Gastrocnemius medialis (tissue), 4 donors: Measurements from ENCODE around the gene UCP3. TPM values are rescaled to one million over a fixed set of nuclear protein-coding genes. Genes with fewer than 3 reads are reported as not detected.

ENCODE experiments used
- ATAC-seq, 2 donors: fragments of 150-250 bp; one replicate each; pipeline ENCODE4 v1.9.1; 2016
- DNase-seq, 2 donors: peaks; one replicate each; pipeline ENCODE4 v3.0.0-alpha.2; 2019
- H3K27ac ChIP-seq, 4 donors: fragments of 200-600 bp; sonication (generic); 1 replicate in 1 of 4; 2 replicates in 3 of 4; pipeline ENCODE4 v1.5.1; 2016 to 2018; ENCODE audit warnings: mild to moderate bottlenecking in 2 of 4, moderate library complexity in 1 of 4
- H3K27me3 ChIP-seq, 3 donors: fragments of 200-600 bp; sonication (generic) in 2 of 3; 1 replicate in 1 of 3; 2 replicates in 2 of 3; pipeline versions ENCODE4 v1.5.1 to v1.6.0; 2016 to 2019; ENCODE audit warnings: mild to moderate bottlenecking in 1 of 3, moderate library complexity in 1 of 3
- H3K36me3 ChIP-seq, 2 donors: fragments of 200-600 bp; sonication (generic) in 1 of 2; one replicate each; pipeline ENCODE4 v1.5.1; 2017 to 2018
- H3K4me1 ChIP-seq, 2 donors: fragments of 200-600 bp; sonication (generic) in 1 of 2; one replicate each; pipeline ENCODE4 v1.5.1; 2016 to 2017; ENCODE audit warnings: mild to moderate bottlenecking in 2 of 2
- H3K4me3 ChIP-seq, 4 donors: fragments of 200-600 bp; sonication (generic) in 3 of 4; 1 replicate in 1 of 4; 2 replicates in 3 of 4; pipeline ENCODE4 v1.5.1; 2016 to 2019; ENCODE audit warnings: mild to moderate bottlenecking in 2 of 4
- H3K9me3 ChIP-seq, 3 donors: fragments of 200-600 bp; sonication (generic) in 2 of 3; 1 replicate in 1 of 3; 2 replicates in 2 of 3; pipeline ENCODE4 v1.5.1; 2016 to 2019
- CTCF ChIP-seq, 5 experiments: fragments of 450-650 bp in 3 of 5; fragments of 200-600 bp in 2 of 5; sonication (generic) in 2 of 5; IDR thresholded peaks in 4 of 5; conservative IDR thresholded peaks in 1 of 5; 1 replicate in 4 of 5; 2 replicates in 1 of 5; pipeline ENCODE4 v1.5.1; 2016 to 2019; ENCODE audit warnings: antibody characterized with exemption in 5 of 5, mild to moderate bottlenecking in 3 of 5, moderate library complexity in 3 of 5
- POLR2A ChIP-seq, 2 donors: fragments of 450-650 bp; IDR thresholded peaks; one replicate each; pipeline ENCODE4 v1.6.1; 2017; ENCODE audit warnings: antibody characterized with exemption in 2 of 2, mild to moderate bottlenecking in 2 of 2, moderate library complexity in 2 of 2
- in situ Hi-C, 4 donors: fragments of 200-750 bp; cut with MboI; loops; one replicate each; pipeline versions ENCODE4 v1.15.0 to v1.8.0; 2017; ENCODE audit warnings: low sequenced_read_pairs in 4 of 4
- intact Hi-C: fragments of 100-400 bp; cut with DNase I; formaldehyde crosslinking; loops from one replicate; pipeline ENCODE4 v1.15.1; 2023; ENCODE audit warnings: low total_unique reads
- total RNA-seq, 4 donors: library from RNA; depleted of rRNA; stranded (reverse); fragments of >200 nt; gene quantifications; one replicate each; pipeline versions ENCODE4 v1.1.0 to v1.2.3, GENCODE V29; 2016

UCP3 gene
- total RNA-seq, 4 donors from 2014 or later, result 489 to 938 (median 679) TPM

GRCh38 chr11:74023276-74023675 lies 14.4 kb upstream of the UCP3 start:
- no peak overlapping the region for H3K27ac ChIP-seq
- TF ChIP-seq POLR2A (IDR thresholded peaks at IDR 0.05) (no peak), CTCF (IDR thresholded peaks at IDR 0.05 in 4 of 5, conservative IDR thresholded peaks at IDR 0.05 in 1 of 5) (no peak)
- H3K9me3 ChIP-seq, result no peaks in the 10 kb centered on the region
- peaks cover 22 to 34% of the 10 kb centered on the region in 2 donors for H3K4me1 ChIP-seq
- no peak for DNase-seq
- H3K36me3 ChIP-seq, result peaks cover 0 to 5% of the 10 kb centered on the region in 2 donors
- no peak for ATAC-seq
- no peak overlapping the region for H3K4me3 ChIP-seq
- intact Hi-C loops, result no loop called here
- no peaks in the 10 kb centered on the region for H3K27me3 ChIP-seq
- in situ Hi-C loops, result no loop called here

- Histone ChIP-seq H3K4me1 (peaks cover 29 to 41% of the 10 kb centered on the region in 2 donors), H3K9me3 (no peaks in the 10 kb centered on the region), H3K36me3 (peaks cover 0 to 5% of the 10 kb centered on the region in 2 donors), H3K4me3 (no peak overlapping the region), H3K27ac (no peak overlapping the region), H3K27me3 (no peaks in the 10 kb centered on the region)
- ATAC-seq (no peak), DNase-seq (no peak)
- in situ Hi-C loops (no loop called here), intact Hi-C loops (no loop called here)
- TF ChIP-seq POLR2A (IDR thresholded peaks at IDR 0.05) (no peak), CTCF (IDR thresholded peaks at IDR 0.05 in 4 of 5, conservative IDR thresholded peaks at IDR 0.05 in 1 of 5) (no peak)
Measured at GRCh38 chr11:74022546-74022945, 13.7 kb upstream of the UCP3 start.

- Histone ChIP-seq H3K27me3 (no peaks in the 10 kb centered on the region), H3K4me3 (no peak overlapping the region), H3K36me3 (peaks cover 0 to 5% of the 10 kb centered on the region in 2 donors), H3K9me3 (no peaks in the 10 kb centered on the region), H3K27ac (no peak overlapping the region), H3K4me1 (peaks cover 31 to 47% of the 10 kb centered on the region in 2 donors)
- in situ Hi-C loops, result no loop called here
- intact Hi-C loops, result no loop called here
- TF ChIP-seq CTCF (IDR thresholded peaks at IDR 0.05 in 4 of 5, conservative IDR thresholded peaks at IDR 0.05 in 1 of 5) (no peak), POLR2A (IDR thresholded peaks at IDR 0.05) (no peak)
- DNase-seq (no peak), ATAC-seq (no peak)
Measured at GRCh38 chr11:74021998-74022397, 13.1 kb upstream of the UCP3 start.

- Histone ChIP-seq H3K4me1 (peaks cover 37 to 48% of the 10 kb centered on the region in 2 donors), H3K9me3 (no peaks in the 10 kb centered on the region), H3K4me3 (no peak overlapping the region), H3K36me3 (no peaks in the 10 kb centered on the region), H3K27me3 (no peaks in the 10 kb centered on the region), H3K27ac (peak overlapping the region; percentile 88 to 99 (median 92))
- in situ Hi-C loops (no loop called here), intact Hi-C loops (no loop called here)
- no peak for TF ChIP-seq CTCF (IDR thresholded peaks at IDR 0.05 in 4 of 5, conservative IDR thresholded peaks at IDR 0.05 in 1 of 5)
- TF ChIP-seq POLR2A (IDR thresholded peaks at IDR 0.05), result no peak
- DNase-seq, result no peak
- ATAC-seq, result no peak
Measured at GRCh38 chr11:74020539-74020938, 11.7 kb upstream of the UCP3 start.

GRCh38 chr11:74019860-74020259 lies 11.0 kb upstream of the UCP3 start:
- Histone ChIP-seq H3K27ac (peak overlapping the region; percentile 88 to 99 (median 92)), H3K4me1 (peaks cover 37 to 45% of the 10 kb centered on the region in 2 donors), H3K27me3 (no peaks in the 10 kb centered on the region), H3K36me3 (no peaks in the 10 kb centered on the region), H3K9me3 (no peaks in the 10 kb centered on the region), H3K4me3 (no peak overlapping the region)
- DNase-seq (no peak), ATAC-seq (no peak)
- in situ Hi-C loops, result no loop called here
- intact Hi-C loops, result loop anchor here (5.0 to 10.0 kb wide), 2 partner anchors 152 to 635 kb away; partner anchors contain the start of genes C2CD3 and PPME1
- TF ChIP-seq POLR2A (IDR thresholded peaks at IDR 0.05) (no peak), CTCF (IDR thresholded peaks at IDR 0.05 in 4 of 5, conservative IDR thresholded peaks at IDR 0.05 in 1 of 5) (no peak)
